HG02852 (cell line): Measurements from ENCODE around the gene PRSS35.
"Not testable (repeated sequence)": the region's sequence is repeated elsewhere in the genome, so short reads cannot be mapped to it uniquely, and the experiment has no call there.

Experiments used
- ATAC-seq: cut with Tn5 transposase; IDR thresholded peaks from one replicate; pipeline ENCODE4 v1.9.1; 2021; ENCODE audit warnings: mild to moderate bottlenecking, moderate library complexity; ENCODE audit not compliant: unreplicated experiment

Gene PRSS35

GRCh38 chr6:83514866-83515466 lies 2.6 kb downstream of the PRSS35 start:
- ATAC-seq: peak; percentile 60

GRCh38 chr6:83517500-83517899 lies 5.2 kb downstream of the PRSS35 start:
- no peak for ATAC-seq

- no peak for ATAC-seq
Measured at GRCh38 chr6:83518816-83519480, 6.6 kb downstream of the PRSS35 start.

GRCh38 chr6:83536034-83536646 lies 23.8 kb downstream of the PRSS35 start:
- peak; percentile 90 for ATAC-seq

- ATAC-seq: peak; percentile 22
Measured at GRCh38 chr6:83536647-83537589, 24.6 kb downstream of the PRSS35 start.

GRCh38 chr6:83539678-83540077 lies 27.3 kb downstream of the PRSS35 start:
- no peak for ATAC-seq

GRCh38 chr6:83546636-83547035 lies 34.3 kb downstream of the PRSS35 start:
- ATAC-seq: no peak

- ATAC-seq: not testable (repeated sequence)
Measured at GRCh38 chr6:83550482-83550881, 38.1 kb downstream of the PRSS35 start.

- ATAC-seq: not testable (repeated sequence)
Measured at GRCh38 chr6:83551748-83552147, 39.4 kb downstream of the PRSS35 start.

- ATAC-seq: no peak
Measured at GRCh38 chr6:83556871-83557270, 44.5 kb downstream of the PRSS35 start.

- no peak for ATAC-seq
Measured at GRCh38 chr6:83558975-83559374, 46.6 kb downstream of the PRSS35 start.

GRCh38 chr6:83571663-83572185 lies 59.4 kb downstream of the PRSS35 start:
- not testable (repeated sequence) for ATAC-seq

GRCh38 chr6:83574783-83575182 lies 62.4 kb downstream of the PRSS35 start:
- ATAC-seq: no peak
